ENCODE data around the gene ID2. TPM values are rescaled to one million over a fixed set of nuclear protein-coding genes. Genes with fewer than 3 reads are reported as not detected.

Gene ID2
- total and polyA plus RNA-seq, 2 experiments from 2014 or later: 612 to 910 TPM

DNA sequence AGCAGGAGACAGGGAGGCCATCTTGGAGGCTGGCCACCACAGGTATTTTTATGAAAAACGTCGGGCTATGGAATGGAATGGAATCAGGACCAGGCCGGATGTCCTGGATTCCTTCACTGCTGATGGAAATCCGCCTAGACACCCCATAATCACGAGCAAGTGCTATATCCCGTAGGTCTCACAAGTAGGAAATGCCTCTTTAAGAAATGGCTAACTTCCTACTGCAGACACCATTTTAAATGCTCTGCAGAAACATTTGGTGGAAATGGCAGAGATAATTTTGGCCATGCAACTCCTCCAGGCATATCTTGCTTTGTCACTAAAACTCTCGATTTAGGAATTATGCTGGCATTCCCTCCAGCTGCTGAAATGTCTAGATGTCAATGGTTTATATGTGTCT, 18.0 kb downstream of the ID2 start:
- H3K79me2 ChIP-seq: no peaks in the 10 kb centered on the region
- H3K9me3 ChIP-seq (ENCODE audit: low read depth): no peaks in the 10 kb centered on the region
- H3K27ac ChIP-seq: no peak overlapping the region
- no peaks in the 10 kb centered on the region for H3K27me3 ChIP-seq
- no peaks in the 10 kb centered on the region for H3K9me2 ChIP-seq (replicated peaks; ENCODE audit: insufficient read depth)
- no peak overlapping the region for H3K4me3 ChIP-seq
- H3K4me2 ChIP-seq: no peak overlapping the region
- H4K20me1 ChIP-seq (ENCODE audit: insufficient read depth, poor library complexity, severe bottlenecking): no peaks in the 10 kb centered on the region
- 84% methylated on average over 7 of the region's 7 CpGs for WGBS (ENCODE audit: low lambda C conversion rate, missing lambda C conversion rate)
- no peaks in the 10 kb centered on the region for H3K36me3 ChIP-seq (replicated peaks; ENCODE audit: insufficient read depth, low read depth)
- no peak for DNase-seq (ENCODE audit: low spot score)
- H2AFZ ChIP-seq: no peak overlapping the region
- no peaks in the 10 kb centered on the region for H3K4me1 ChIP-seq (ENCODE audit: insufficient read depth)
- TF ChIP-seq, protein P1, sequence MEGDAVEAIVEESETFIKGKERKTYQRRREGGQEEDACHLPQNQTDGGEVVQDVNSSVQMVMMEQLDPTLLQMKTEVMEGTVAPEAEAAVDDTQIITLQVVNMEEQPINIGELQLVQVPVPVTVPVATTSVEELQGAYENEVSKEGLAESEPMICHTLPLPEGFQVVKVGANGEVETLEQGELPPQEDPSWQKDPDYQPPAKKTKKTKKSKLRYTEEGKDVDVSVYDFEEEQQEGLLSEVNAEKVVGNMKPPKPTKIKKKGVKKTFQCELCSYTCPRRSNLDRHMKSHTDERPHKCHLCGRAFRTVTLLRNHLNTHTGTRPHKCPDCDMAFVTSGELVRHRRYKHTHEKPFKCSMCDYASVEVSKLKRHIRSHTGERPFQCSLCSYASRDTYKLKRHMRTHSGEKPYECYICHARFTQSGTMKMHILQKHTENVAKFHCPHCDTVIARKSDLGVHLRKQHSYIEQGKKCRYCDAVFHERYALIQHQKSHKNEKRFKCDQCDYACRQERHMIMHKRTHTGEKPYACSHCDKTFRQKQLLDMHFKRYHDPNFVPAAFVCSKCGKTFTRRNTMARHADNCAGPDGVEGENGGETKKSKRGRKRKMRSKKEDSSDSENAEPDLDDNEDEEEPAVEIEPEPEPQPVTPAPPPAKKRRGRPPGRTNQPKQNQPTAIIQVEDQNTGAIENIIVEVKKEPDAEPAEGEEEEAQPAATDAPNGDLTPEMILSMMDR (IDR thresholded peaks at IDR 0.05; ENCODE audit: poor library complexity): no peak
- no peak for TF ChIP-seq EZH2 (IDR thresholded peaks at IDR 0.05; ENCODE audit: borderline replicate concordance)
- TF ChIP-seq EZH2phosphoT487 (IDR thresholded peaks at IDR 0.05; ENCODE audit: low read depth, severe bottlenecking, unreplicated experiment): no peak

DNA sequence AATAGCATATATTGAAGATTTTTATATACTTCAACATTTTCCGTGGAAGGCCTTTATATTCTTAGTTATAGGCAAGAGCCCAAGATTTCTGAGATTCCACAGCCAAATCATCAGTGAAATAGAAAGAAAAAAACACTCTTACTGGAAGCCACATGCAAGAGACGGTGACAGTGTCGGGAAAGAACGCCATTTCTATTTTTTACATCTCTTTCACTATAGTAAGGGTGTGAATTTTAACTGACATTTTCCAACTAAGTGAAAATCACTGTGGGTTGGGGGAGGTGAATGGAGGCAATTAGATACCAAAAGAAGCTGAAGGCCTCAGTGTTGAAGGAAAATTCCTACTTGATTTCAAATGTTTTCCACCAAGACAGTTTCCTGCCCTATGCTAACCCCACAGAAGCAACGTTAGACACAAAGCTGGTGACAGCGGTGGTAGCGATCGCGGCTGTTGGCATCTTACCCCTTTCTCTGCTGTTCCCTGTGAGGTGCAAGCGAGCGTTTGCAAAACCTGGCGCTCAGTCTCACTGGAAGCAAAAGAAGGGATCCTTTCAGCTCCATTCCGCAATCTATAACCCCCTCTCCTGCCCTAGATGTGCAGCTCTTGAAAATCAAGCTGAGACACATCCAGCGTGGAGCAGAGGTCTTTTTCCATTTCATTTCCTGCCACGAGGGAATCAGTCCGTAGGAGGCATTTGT, 20.0 kb downstream of the ID2 start:
- Histone ChIP-seq H3K9me2 (replicated peaks; ENCODE audit: insufficient read depth) (no peaks in the 10 kb centered on the region), H3K9me3 (ENCODE audit: low read depth) (no peaks in the 10 kb centered on the region), H3K4me3 (no peak overlapping the region), H3K27me3 (no peaks in the 10 kb centered on the region), H3K4me2 (no peak overlapping the region), H4K20me1 (ENCODE audit: insufficient read depth, poor library complexity, severe bottlenecking) (no peaks in the 10 kb centered on the region), H3K36me3 (replicated peaks; ENCODE audit: insufficient read depth, low read depth) (no peaks in the 10 kb centered on the region), H3K27ac (no peak overlapping the region), H3K4me1 (ENCODE audit: insufficient read depth) (no peaks in the 10 kb centered on the region), H3K79me2 (no peaks in the 10 kb centered on the region), H2AFZ (no peak overlapping the region)
- WGBS (ENCODE audit: low lambda C conversion rate, missing lambda C conversion rate): 94% methylated on average over 16 of the region's 16 CpGs
- no peak for DNase-seq (ENCODE audit: low spot score)
- TF ChIP-seq, protein P1 (IDR thresholded peaks at IDR 0.05; ENCODE audit: poor library complexity): no peak
- TF ChIP-seq EZH2 (IDR thresholded peaks at IDR 0.05; ENCODE audit: borderline replicate concordance): no peak
- TF ChIP-seq EZH2phosphoT487 (IDR thresholded peaks at IDR 0.05; ENCODE audit: low read depth, severe bottlenecking, unreplicated experiment): no peak

DNA sequence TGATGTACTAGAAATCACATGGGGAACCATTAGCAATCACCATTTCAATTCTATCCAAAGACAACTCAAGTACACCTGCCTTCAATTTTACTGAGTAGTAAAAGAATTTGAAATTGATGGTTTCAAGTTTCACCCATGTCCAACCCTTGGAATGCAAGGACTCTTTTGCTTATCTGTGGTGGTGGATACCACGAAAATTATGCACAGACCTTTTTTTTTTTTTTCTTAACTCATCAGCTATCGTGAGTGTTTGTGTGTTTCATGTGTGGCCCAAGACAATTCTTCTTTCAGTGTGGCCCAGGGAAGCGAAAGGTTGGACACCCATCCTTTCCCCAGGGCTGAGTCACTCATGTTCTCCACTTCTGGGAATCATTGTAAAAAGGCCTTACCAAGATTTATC, 23.1 kb downstream of the ID2 start:
- Histone ChIP-seq H3K4me1 (ENCODE audit: insufficient read depth) (no peaks in the 10 kb centered on the region), H3K36me3 (replicated peaks; ENCODE audit: insufficient read depth, low read depth) (no peaks in the 10 kb centered on the region), H3K9me3 (ENCODE audit: low read depth) (no peaks in the 10 kb centered on the region), H4K20me1 (ENCODE audit: insufficient read depth, poor library complexity, severe bottlenecking) (no peaks in the 10 kb centered on the region), H3K79me2 (no peaks in the 10 kb centered on the region), H3K27me3 (no peaks in the 10 kb centered on the region), H3K4me2 (no peak overlapping the region), H3K9me2 (replicated peaks; ENCODE audit: insufficient read depth) (no peaks in the 10 kb centered on the region), H2AFZ (no peak overlapping the region), H3K4me3 (no peak overlapping the region), H3K27ac (no peak overlapping the region)
- TF ChIP-seq, protein P1 (IDR thresholded peaks at IDR 0.05; ENCODE audit: poor library complexity): no peak
- TF ChIP-seq EZH2phosphoT487 (IDR thresholded peaks at IDR 0.05; ENCODE audit: low read depth, severe bottlenecking, unreplicated experiment): no peak
- TF ChIP-seq EZH2 (IDR thresholded peaks at IDR 0.05; ENCODE audit: borderline replicate concordance): no peak
- DNase-seq (ENCODE audit: low spot score): no peak
- whole genome bisulfite sequencing (ENCODE audit: low lambda C conversion rate, missing lambda C conversion rate): 48% methylated on average over 3 of the region's 3 CpGs
